ENCODE data around the gene SPATA7.

DNA sequence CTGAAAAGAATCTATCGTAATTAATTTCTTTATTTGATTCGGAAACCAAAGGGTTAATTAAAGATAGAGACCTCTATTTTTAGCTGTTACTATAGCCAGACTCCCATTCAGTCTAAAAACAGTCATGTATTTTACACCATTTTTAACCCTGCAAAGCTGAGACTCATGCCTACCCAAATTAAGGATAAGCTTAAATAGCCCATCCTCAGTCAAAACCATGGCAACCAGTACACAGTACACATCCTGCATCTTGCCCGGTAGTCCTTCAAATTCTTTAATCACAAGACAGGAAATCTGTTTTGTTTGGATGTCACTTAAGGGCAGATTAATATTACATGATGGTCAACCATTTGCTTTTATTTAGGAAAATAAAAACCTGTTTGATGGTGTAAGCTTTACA lies 36.9 kb upstream of the SPATA7 start:
- TF ChIP-seq, protein P1, sequence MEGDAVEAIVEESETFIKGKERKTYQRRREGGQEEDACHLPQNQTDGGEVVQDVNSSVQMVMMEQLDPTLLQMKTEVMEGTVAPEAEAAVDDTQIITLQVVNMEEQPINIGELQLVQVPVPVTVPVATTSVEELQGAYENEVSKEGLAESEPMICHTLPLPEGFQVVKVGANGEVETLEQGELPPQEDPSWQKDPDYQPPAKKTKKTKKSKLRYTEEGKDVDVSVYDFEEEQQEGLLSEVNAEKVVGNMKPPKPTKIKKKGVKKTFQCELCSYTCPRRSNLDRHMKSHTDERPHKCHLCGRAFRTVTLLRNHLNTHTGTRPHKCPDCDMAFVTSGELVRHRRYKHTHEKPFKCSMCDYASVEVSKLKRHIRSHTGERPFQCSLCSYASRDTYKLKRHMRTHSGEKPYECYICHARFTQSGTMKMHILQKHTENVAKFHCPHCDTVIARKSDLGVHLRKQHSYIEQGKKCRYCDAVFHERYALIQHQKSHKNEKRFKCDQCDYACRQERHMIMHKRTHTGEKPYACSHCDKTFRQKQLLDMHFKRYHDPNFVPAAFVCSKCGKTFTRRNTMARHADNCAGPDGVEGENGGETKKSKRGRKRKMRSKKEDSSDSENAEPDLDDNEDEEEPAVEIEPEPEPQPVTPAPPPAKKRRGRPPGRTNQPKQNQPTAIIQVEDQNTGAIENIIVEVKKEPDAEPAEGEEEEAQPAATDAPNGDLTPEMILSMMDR (IDR thresholded peaks at IDR 0.05) = no peak
- no peak for TF ChIP-seq POLR2A (IDR thresholded peaks at IDR 0.05)

Measured in body of pancreas (tissue), 4 donors.